ENCODE data around the gene CD38.
"Not testable (repeated sequence)": the region's sequence is repeated elsewhere in the genome, so short reads cannot be mapped to it uniquely, and the experiment has no call there.

The CD38 gene

GRCh38 chr4:15802497-15802896 lies 24.4 kb downstream of the CD38 start:
- DNase-seq: not testable (repeated sequence)

GRCh38 chr4:15805583-15806517 lies 27.7 kb downstream of the CD38 start:
- peak; percentile 48 to 71 for DNase-seq

- peak; percentile 70 to 75 for DNase-seq
Observed at GRCh38 chr4:15809058-15809457, 30.9 kb downstream of the CD38 start.

GRCh38 chr4:15809466-15809865 lies 31.3 kb downstream of the CD38 start:
- DNase-seq: no peak

GRCh38 chr4:15811703-15812337 lies 33.7 kb downstream of the CD38 start:
- peak; percentile 12 to 17 for DNase-seq

GRCh38 chr4:15832523-15833451 lies 54.7 kb downstream of the CD38 start:
- peak; percentile 79 to 90 for DNase-seq

GRCh38 chr4:15833801-15834200 lies 55.7 kb downstream of the CD38 start:
- DNase-seq: no peak

- no peak for DNase-seq
Observed at GRCh38 chr4:15836362-15836761, 58.2 kb downstream of the CD38 start.

- DNase-seq: no peak
Observed at GRCh38 chr4:15837591-15837990, 59.5 kb downstream of the CD38 start.

- DNase-seq: not testable (repeated sequence)
Observed at GRCh38 chr4:15841194-15841730, 63.1 kb downstream of the CD38 start.

- no peak for DNase-seq
Observed at GRCh38 chr4:15847746-15848145, 69.6 kb downstream of the CD38 start.

- DNase-seq: no peak
Observed at GRCh38 chr4:15848191-15848842, 70.2 kb downstream of the CD38 start.

GRCh38 chr4:15851969-15852368 lies 73.8 kb downstream of the CD38 start:
- no peak for DNase-seq

- no peak for DNase-seq
Observed at GRCh38 chr4:15852524-15852923, 74.4 kb downstream of the CD38 start.

- no peak for DNase-seq
Observed at GRCh38 chr4:15853345-15853744, 75.2 kb downstream of the CD38 start.

- no peak for DNase-seq
Observed at GRCh38 chr4:15855804-15856475, 77.8 kb downstream of the CD38 start.

- DNase-seq: not testable (repeated sequence)
Observed at GRCh38 chr4:15861198-15861597, 83.1 kb downstream of the CD38 start.

GRCh38 chr4:15864651-15865566 lies 86.8 kb downstream of the CD38 start:
- DNase-seq: no peak

- no peak for DNase-seq
Observed at GRCh38 chr4:15868111-15868510, 90.0 kb downstream of the CD38 start.

- no peak for DNase-seq
Observed at GRCh38 chr4:15868826-15869413, 90.8 kb downstream of the CD38 start.

Measured in AML-193 (cell line).